Measurements from ENCODE around the gene KRT34. TPM values are rescaled to one million over a fixed set of nuclear protein-coding genes. Genes with fewer than 3 reads are reported as not detected.
A peak's percentile ranks its signal among the peaks of the same experiment; 100 is the strongest.

The KRT34 gene
- total and polyA plus RNA-seq, 2 experiments from 2014 or later, result not detected

- Histone ChIP-seq H3K27me3 (ENCODE audit: insufficient read depth) (no peaks in the 10 kb centered on the region), H4K20me1 (replicated peaks; ENCODE audit: insufficient read depth) (no peaks in the 10 kb centered on the region), H3F3A (replicated peaks; ENCODE audit: low read depth) (no peaks in the 10 kb centered on the region), H3K4me1 (ENCODE audit: insufficient read depth) (peaks cover 12% of the 10 kb centered on the region; the same call in 1 of the 2 replicates), H2AFZ (no peak overlapping the region), H3K4me2 (no peak overlapping the region), H3K36me3 (ENCODE audit: insufficient read depth) (no peaks in the 10 kb centered on the region), H3K79me2 (replicated peaks; ENCODE audit: insufficient read depth) (no peaks in the 10 kb centered on the region), H3K4me3 (no peak overlapping the region), H3K27ac (ENCODE audit: low read depth) (no peak overlapping the region), H3K9me2 (ENCODE audit: insufficient read depth) (peaks cover 7% of the 10 kb centered on the region)
- ATAC-seq (peak; percentile 70), DNase-seq (ENCODE audit: low spot score) (peak; percentile 76)
- TF ChIP-seq STAT1 (IDR thresholded peaks at IDR 0.05; ENCODE audit: unreplicated experiment) (no peak), ZNF114 (CRISPR knock-in tag; IDR thresholded peaks at IDR 0.05) (no peak), ZNF462 (CRISPR knock-in tag; IDR thresholded peaks at IDR 0.05) (peak; percentile 55)
- H3K27me3 Mint-ChIP-seq (ENCODE audit: insufficient read depth, low read depth, poor library complexity), result peaks cover 3% of the 10 kb centered on the region
- H3K9me3 Mint-ChIP-seq, result no peaks in the 10 kb centered on the region
- H3K27ac Mint-ChIP-seq, result no peak overlapping the region
- H3K4me3 Mint-ChIP-seq, result no peak overlapping the region
- H3K4me1 Mint-ChIP-seq, result peaks cover 31% of the 10 kb centered on the region
- H3K36me3 Mint-ChIP-seq (ENCODE audit: low read depth), result no peaks in the 10 kb centered on the region
These were observed 31.3 kb upstream of the KRT34 start for GRCh38 chr17:41413353-41413957.

GRCh38 chr17:41411072-41411840 is 29.1 kb upstream of the KRT34 start:
- H3K27ac ChIP-seq (ENCODE audit: low read depth), result no peak overlapping the region
- H3K9me2 ChIP-seq (ENCODE audit: insufficient read depth), result peaks cover 7% of the 10 kb centered on the region
- no peaks in the 10 kb centered on the region for H4K20me1 ChIP-seq (replicated peaks; ENCODE audit: insufficient read depth)
- DNase-seq (ENCODE audit: low spot score) (no peak), ATAC-seq (no peak)
- no peak overlapping the region for H3K4me3 Mint-ChIP-seq
- no peaks in the 10 kb centered on the region for H3K36me3 Mint-ChIP-seq (ENCODE audit: low read depth)
- no peak overlapping the region for H3K27ac Mint-ChIP-seq
- H2AFZ ChIP-seq, result 0 out of 2 replicates have a peak overlapping the region, but pooled peaks have one; percentile 52
- no peaks in the 10 kb centered on the region for H3K36me3 ChIP-seq (ENCODE audit: insufficient read depth)
- H3K27me3 Mint-ChIP-seq (ENCODE audit: insufficient read depth, low read depth, poor library complexity), result peaks cover 5% of the 10 kb centered on the region
- no peak overlapping the region for H3K4me3 ChIP-seq
- peaks cover 12% of the 10 kb centered on the region; the same call in 1 of the 2 replicates for H3K4me1 ChIP-seq (ENCODE audit: insufficient read depth)
- no peak overlapping the region for H3K4me2 ChIP-seq
- peaks cover 22% of the 10 kb centered on the region for H3K4me1 Mint-ChIP-seq
- H3K27me3 ChIP-seq (ENCODE audit: insufficient read depth), result no peaks in the 10 kb centered on the region
- H3K79me2 ChIP-seq (replicated peaks; ENCODE audit: insufficient read depth), result no peaks in the 10 kb centered on the region
- H3K9me3 Mint-ChIP-seq, result no peaks in the 10 kb centered on the region
- no peaks in the 10 kb centered on the region for H3F3A ChIP-seq (replicated peaks; ENCODE audit: low read depth)
- no peak for TF ChIP-seq ETS1 (IDR thresholded peaks at IDR 0.05)
- no peak for TF ChIP-seq REST (IDR thresholded peaks at IDR 0.05; ENCODE audit: unreplicated experiment)
- no peak for TF ChIP-seq ZNF114 (CRISPR knock-in tag; IDR thresholded peaks at IDR 0.05)
- no peak for TF ChIP-seq POLR2AphosphoS5 (IDR thresholded peaks at IDR 0.05; ENCODE audit: low read depth)
